ENCODE measurements around the gene ARHGEF2. TPM values are rescaled to one million over a fixed set of nuclear protein-coding genes. Genes with fewer than 3 reads are reported as not detected.

ARHGEF2 gene
- total and polyA plus RNA-seq, 2 of the 13 experiments (the other 11 are each of a cell fraction or from before 2014, with no cell fraction given), result 16.1 to 32.1 TPM

DNA sequence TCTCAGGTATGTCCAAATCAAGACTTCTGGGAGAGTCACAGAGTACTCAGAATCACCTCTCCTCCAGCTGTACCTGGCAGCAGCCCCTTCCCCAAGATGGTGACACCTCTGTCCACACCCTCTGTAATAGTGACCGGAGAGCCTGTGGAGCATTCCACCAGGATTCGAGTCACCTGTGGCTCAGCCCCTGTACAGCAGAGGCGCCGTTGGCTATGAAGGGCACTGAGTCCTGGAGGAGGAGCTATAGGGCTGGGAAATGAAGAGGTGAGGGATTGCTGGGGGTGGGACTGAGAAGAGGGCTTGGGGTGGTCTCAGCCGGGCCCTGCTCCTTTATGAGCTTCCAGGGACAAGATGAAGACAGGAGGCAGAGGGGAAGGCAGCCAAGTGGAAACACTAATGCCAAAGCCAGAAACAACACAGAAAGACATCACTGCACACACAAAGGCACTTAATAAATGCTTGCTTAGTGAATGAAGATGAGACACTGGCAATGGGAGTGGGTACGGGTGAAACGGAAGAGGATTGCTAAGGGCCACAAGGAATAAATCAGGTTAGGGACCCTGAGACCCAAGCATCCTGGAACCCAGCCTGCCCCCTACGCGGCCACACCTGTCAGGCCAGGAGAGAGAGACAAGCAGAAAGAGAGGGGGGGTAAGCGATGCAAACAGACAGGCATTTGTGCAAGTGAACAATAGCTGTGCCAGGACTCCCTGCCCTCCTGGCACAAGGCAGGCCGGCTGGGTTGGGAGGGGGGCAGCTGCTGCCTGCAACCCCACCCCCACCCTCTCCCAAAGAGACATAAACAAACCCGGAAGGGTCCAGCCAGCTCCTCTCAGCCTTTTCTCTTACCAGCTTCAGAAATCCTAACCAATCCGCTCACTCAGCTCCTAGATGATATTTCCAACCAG lies 3.9 kb downstream of the ARHGEF2 start:
- no peak for TF ChIP-seq TCF7 (IDR thresholded peaks at IDR 0.05; ENCODE audit: low read depth)
- no peak for TF ChIP-seq ZFP36 (IDR thresholded peaks at IDR 0.05; ENCODE audit: borderline replicate concordance, low read depth, low read length, partially characterized antibody)
- TF ChIP-seq ZNF768 (CRISPR knock-in tag; IDR thresholded peaks at IDR 0.05), result no peak
- no peak for TF ChIP-seq ZNF562 (CRISPR knock-in tag; IDR thresholded peaks at IDR 0.05; ENCODE audit: borderline replicate concordance)
- 0 out of 2 replicates have a peak, but pooled peaks have one; percentile 37 for TF ChIP-seq HNRNPL (IDR thresholded peaks at IDR 0.05; ENCODE audit: low read depth, low read length)
- TF ChIP-seq RBFOX2 (IDR thresholded peaks at IDR 0.05; ENCODE audit: low read depth, low read length), result no peak
- 0 out of 2 replicates have a peak, but pooled peaks cover 2% of the 10 kb centered on the region for H4K20me1 ChIP-seq (ENCODE audit: insufficient read depth, low read length)
- H3K4me3 ChIP-seq (replicated peaks in 1 of 3; ENCODE audit: insufficient read depth in 1 of 3, low read depth in 2 of 3, low read length in 3 of 3), result no peak overlapping the region; a peak in 1 of 6 replicates
- peaks cover 69% of the 10 kb centered on the region for H3K79me2 ChIP-seq (ENCODE audit: insufficient read depth, low read length)
- peak overlapping the region; percentile 92; the same call in 1 of the 2 replicates for H3K4me2 ChIP-seq (ENCODE audit: low read depth, low read length)
- no peak for FAIRE-seq
- POLR2A ChIA-PET, result interaction anchor here (0.8 to 13.5 kb wide), 5 partner anchors 7 to 40 kb away, joined by 3 to 390 read pairs (median 10); partner anchors contain the start of genes KHDC4 and RXFP4
- no peaks in the 10 kb centered on the region; a peak in 1 of 5 replicates for H3K27me3 ChIP-seq (ENCODE audit: control insufficient read depth in 1 of 2, insufficient read depth in 2 of 2, low read length in 2 of 2)
- ATAC-seq, result no peak
- no peak for DNase-seq (ENCODE audit: low spot score)
- intact Hi-C loops (cut with micrococcal nuclease; ENCODE audit: unreplicated experiment), result loop anchor here (5.0 kb wide), 1 partner anchor 32 kb away; the partner anchor contains the start of gene RXFP4
- peak overlapping the region; percentile 13 for H3K27ac ChIP-seq (ENCODE audit: extremely low read length, insufficient read depth, low read length)
- in situ Hi-C loops (cut with HindIII; ENCODE audit: extremely low pct_ligation_motif_present, low pct_unique_long_range_greater_than_20kb), result no loop called here
- H3K9me3 ChIP-seq (ENCODE audit: low read length), result no peaks in the 10 kb centered on the region
- 89% methylated on average over 13 of the region's 13 CpGs for WGBS (ENCODE audit: low lambda C conversion rate)
- CTCF ChIA-PET (ENCODE audit: low intra/inter-chr PET ratio, low total read pairs), result no interaction called here
- peaks cover 5 to 7% of the 10 kb centered on the region in 2 experiments; a peak in 4 of 5 replicates for H3K36me3 ChIP-seq (replicated peaks in 1 of 2; ENCODE audit: control insufficient read depth in 1 of 2, insufficient read depth in 2 of 2, low read length in 2 of 2)
- BruUV-seq (replicated peaks), result no TSS peak
- H3K4me1 ChIP-seq (ENCODE audit: insufficient read depth, low read length), result peaks cover 83% of the 10 kb centered on the region
- no peak overlapping the region for H2AFZ ChIP-seq (ENCODE audit: low read length)
- no peak overlapping the region for H3K9ac ChIP-seq (ENCODE audit: insufficient read depth, low read depth, low read length)

DNA sequence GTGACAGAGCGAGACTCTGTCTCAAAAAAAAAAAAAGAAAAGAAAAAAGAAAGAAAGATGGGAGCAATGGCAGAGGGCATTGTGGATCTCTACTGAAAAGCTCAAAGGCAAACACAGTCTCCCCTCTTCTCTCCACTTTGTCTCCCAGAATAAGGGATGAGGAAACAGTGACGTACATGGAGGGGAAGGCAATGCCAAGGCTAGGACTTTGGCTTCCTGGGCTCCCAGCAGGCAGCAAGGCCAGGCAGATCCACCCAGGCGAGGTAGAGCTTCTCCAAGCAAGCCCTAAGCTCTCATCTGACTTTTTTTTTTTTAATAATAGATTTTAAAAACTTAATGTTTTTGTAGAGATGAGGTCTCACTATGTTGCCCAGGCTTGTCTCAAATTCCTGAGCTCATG lies 4.6 kb downstream of the ARHGEF2 start:
- intact Hi-C loops (cut with micrococcal nuclease; ENCODE audit: unreplicated experiment) (no loop called here), in situ Hi-C loops (cut with HindIII; ENCODE audit: extremely low pct_ligation_motif_present, low pct_unique_long_range_greater_than_20kb) (no loop called here)
- Histone ChIP-seq H4K20me1 (ENCODE audit: insufficient read depth, low read length) (0 out of 2 replicates have a peak, but pooled peaks cover 2% of the 10 kb centered on the region), H3K9ac (ENCODE audit: insufficient read depth, low read depth, low read length) (no peak overlapping the region), H2AFZ (ENCODE audit: low read length) (no peak overlapping the region), H3K36me3 (replicated peaks in 1 of 2; ENCODE audit: control insufficient read depth in 1 of 2, insufficient read depth in 2 of 2, low read length in 2 of 2) (peaks cover 10 to 14% of the 10 kb centered on the region in 2 experiments; a peak in 4 of 5 replicates), H3K79me2 (ENCODE audit: insufficient read depth, low read length) (peaks cover 73% of the 10 kb centered on the region), H3K4me1 (ENCODE audit: insufficient read depth, low read length) (peaks cover 83% of the 10 kb centered on the region), H3K27ac (ENCODE audit: extremely low read length, insufficient read depth, low read length) (no peak overlapping the region), H3K4me3 (replicated peaks in 1 of 3; ENCODE audit: insufficient read depth in 1 of 3, low read depth in 2 of 3, low read length in 3 of 3) (no peak overlapping the region), H3K9me3 (ENCODE audit: low read length) (no peaks in the 10 kb centered on the region), H3K27me3 (ENCODE audit: control insufficient read depth in 1 of 2, insufficient read depth in 2 of 2, low read length in 2 of 2) (no peaks in the 10 kb centered on the region; a peak in 1 of 5 replicates), H3K4me2 (ENCODE audit: low read depth, low read length) (no peak overlapping the region)
- BruUV-seq (replicated peaks), result no TSS peak
- ChIA-PET POLR2A (interaction anchor here (0.8 to 13.5 kb wide), 4 partner anchors 9 to 40 kb away, joined by 3 to 390 read pairs (median 8); partner anchors contain the start of genes KHDC4 and RXFP4), CTCF (ENCODE audit: low intra/inter-chr PET ratio, low total read pairs) (no interaction called here)
- 84% methylated on average over 3 of the region's 3 CpGs for WGBS (ENCODE audit: low lambda C conversion rate)
- FAIRE-seq (no peak), DNase-seq (ENCODE audit: low spot score) (no peak), ATAC-seq (no peak)
- TF ChIP-seq ZNF747 (CRISPR knock-in tag; IDR thresholded peaks at IDR 0.05; ENCODE audit: borderline replicate concordance) (no peak), TBP (CRISPR knock-in tag; IDR thresholded peaks at IDR 0.05) (no peak), ZNF468 (CRISPR knock-in tag; IDR thresholded peaks at IDR 0.05) (no peak), ZNF430 (CRISPR knock-in tag; IDR thresholded peaks at IDR 0.05) (no peak), ZNF317 (CRISPR knock-in tag; IDR thresholded peaks at IDR 0.05) (no peak), POGZ (CRISPR knock-in tag; IDR thresholded peaks at IDR 0.05) (no peak)
- TF ChIP-seq, protein P1, sequence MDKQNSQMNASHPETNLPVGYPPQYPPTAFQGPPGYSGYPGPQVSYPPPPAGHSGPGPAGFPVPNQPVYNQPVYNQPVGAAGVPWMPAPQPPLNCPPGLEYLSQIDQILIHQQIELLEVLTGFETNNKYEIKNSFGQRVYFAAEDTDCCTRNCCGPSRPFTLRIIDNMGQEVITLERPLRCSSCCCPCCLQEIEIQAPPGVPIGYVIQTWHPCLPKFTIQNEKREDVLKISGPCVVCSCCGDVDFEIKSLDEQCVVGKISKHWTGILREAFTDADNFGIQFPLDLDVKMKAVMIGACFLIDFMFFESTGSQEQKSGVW (CRISPR knock-in tag; IDR thresholded peaks at IDR 0.05; ENCODE audit: borderline replicate concordance), result no peak
- TF ChIP-seq, protein P2, sequence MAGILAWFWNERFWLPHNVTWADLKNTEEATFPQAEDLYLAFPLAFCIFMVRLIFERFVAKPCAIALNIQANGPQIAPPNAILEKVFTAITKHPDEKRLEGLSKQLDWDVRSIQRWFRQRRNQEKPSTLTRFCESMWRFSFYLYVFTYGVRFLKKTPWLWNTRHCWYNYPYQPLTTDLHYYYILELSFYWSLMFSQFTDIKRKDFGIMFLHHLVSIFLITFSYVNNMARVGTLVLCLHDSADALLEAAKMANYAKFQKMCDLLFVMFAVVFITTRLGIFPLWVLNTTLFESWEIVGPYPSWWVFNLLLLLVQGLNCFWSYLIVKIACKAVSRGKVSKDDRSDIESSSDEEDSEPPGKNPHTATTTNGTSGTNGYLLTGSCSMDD (CRISPR knock-in tag; IDR thresholded peaks at IDR 0.05), result no peak
- TF ChIP-seq, protein P3, sequence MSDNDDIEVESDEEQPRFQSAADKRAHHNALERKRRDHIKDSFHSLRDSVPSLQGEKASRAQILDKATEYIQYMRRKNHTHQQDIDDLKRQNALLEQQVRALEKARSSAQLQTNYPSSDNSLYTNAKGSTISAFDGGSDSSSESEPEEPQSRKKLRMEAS (IDR thresholded peaks at IDR 0.05), result no peak

All from HepG2 (cell line).